AG20443 (cell line): Measurements from ENCODE around the gene HMCES.
A peak's percentile ranks its signal among the peaks of the same experiment; 100 is the strongest.

ENCODE experiments used
- DNase-seq: peaks from one replicate; pipeline ENCODE4 v3.0.0; 2012; ENCODE audit warnings: low spot score, mixed read lengths

HMCES gene

GRCh38 chr3:129304962-129305222 lies 26.2 kb downstream of the HMCES start:
- no peak for DNase-seq

DNA sequence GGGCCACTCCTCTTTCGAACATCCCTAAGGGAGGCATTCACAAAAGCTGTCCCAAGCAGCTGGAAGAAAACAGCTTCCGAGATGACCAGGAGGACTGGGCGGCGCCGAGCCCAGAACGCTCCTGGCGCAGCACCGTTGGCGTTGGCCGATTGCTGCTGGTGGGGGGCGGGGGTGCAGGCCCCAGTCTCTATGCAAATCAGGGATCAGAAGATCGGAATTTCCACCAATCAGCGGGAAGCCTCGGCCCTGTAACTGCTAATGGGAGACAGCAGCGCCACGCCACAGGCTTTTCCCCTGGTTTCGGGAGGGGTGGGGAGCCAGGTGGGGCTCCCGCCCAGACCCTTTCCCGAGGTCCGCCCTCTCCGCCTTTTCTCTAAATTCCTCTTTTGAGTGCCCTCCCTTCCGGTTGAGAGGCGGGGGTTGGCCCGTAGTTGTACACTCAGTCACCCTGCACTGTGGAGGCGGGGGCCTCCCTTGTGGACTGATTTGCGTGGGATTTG lies 27.0 kb downstream of the HMCES start:
- no peak for DNase-seq

- DNase-seq, result no peak
These were observed 30.0 kb downstream of the HMCES start for GRCh38 chr3:129308636-129309035.

DNA sequence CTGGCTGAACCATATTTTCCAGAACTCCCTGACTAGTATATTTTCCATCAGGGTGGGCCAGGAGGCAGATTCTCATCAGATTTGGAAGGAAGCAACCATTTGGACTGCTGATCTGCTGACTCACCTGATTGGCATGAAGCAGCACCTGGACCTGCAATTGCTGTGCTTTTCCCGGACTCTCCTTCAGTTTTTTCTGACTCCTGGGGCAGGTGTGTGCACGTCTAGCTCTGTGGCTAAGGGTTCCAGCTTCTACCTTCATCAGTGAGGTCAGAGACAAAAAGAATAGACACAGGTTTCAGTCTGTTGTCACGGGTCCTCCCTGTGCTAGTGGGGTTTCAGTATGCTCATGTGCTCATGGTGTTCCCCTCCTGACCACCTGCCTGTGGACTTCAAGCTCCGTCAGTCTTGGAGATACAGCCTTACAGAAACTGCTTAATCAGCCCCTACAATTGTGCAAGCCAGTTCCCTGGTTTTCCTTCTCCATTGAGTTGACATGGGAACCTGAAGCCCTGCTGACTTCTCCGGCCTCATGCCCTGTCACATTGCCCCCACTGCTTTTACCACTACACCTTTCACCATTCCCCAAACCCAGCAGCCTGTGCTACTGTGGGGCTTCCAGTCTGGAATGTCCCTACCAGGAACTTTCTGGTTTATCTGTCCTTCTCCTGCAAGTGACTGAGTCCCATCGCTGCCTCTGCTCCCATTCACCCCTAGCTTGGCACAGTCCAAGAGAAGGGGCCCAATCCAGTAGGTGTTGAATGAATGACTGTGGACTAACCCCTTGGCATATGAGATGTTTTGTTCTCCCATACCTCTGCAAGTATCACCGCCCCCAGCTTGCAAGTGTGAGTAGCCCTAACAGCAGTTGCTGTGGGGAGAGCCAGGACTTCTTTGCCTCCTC lies 31.7 kb downstream of the HMCES start:
- peak; percentile 1 for DNase-seq

- DNase-seq, result no peak
These were observed 32.6 kb downstream of the HMCES start for GRCh38 chr3:129311054-129311902.

DNA sequence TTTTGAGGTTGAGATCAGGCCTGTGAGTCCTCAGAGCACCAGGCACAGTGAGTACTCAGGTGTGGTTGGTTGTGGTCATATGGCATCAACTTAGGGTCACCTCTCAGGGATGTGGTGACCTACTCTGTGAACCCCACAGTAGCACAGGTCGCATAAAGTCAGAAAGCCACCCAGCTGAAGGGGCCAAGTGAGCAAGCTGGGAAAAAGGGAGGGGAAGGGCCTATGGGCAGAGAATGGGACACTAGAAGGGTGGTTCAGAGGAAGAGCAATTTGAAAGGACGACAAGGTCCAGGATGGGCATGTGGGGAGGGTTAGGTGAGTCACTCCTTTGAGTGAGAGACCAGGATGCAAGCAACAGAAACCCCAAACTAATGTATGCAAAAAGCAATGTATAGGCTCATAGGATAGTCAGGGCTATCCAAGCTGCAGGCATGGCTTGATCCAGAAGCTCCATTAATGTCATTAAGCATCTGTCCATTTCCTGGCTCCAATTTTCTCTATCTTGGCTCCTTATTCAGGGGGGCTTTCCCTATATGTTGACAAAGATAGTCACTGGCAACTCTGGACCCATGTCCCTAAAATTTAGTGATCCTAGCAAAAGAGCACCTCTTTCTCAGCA lies 33.5 kb downstream of the HMCES start:
- no peak for DNase-seq

DNA sequence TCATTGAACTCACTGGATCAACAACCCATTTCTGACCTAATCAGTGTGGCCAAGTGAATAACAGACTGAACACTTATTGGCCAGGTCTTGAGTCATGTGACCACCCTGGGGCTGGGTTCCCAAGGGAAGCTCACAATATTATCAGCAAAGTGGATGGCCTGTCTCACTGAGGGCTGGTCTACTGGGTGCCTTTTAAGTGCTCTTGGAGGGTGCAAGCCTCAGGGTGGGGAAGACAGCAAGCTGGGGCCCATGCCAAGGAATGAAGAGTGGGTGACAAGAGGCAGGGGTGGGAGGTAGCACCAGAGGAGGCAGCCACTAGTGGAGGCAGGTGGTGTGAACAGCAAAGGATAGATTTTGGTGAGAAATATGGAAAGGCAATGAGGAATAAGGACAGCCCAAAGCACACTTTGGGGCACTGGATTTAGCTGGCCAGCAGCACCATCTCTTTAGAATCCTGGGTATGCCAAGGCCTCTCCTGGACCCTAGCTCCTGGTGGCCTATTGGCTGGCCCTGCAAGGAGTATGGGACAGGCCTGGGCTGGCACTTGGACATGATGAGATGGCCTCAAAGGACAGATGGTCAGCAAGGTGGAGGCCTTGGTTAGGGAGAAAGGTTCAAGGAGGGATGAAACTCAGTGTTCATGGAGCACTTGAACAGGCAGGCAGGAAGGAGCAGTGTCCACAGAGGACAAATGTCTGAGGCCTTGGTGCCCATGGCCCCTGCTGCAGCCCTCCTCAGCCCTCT lies 34.2 kb downstream of the HMCES start:
- no peak for DNase-seq

DNA sequence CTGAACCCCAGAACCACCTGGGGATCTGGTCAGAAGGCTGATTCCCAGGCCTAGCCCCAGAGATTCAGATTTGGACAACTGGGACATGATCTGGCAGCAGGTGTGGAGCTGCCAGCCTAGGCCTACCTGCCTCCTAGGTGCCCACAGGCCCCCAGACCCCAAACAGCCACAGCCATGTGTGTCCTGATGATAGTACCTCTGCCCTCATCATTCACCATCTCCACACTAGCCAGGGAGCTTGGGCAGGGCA lies 34.7 kb downstream of the HMCES start:
- no peak for DNase-seq

DNA sequence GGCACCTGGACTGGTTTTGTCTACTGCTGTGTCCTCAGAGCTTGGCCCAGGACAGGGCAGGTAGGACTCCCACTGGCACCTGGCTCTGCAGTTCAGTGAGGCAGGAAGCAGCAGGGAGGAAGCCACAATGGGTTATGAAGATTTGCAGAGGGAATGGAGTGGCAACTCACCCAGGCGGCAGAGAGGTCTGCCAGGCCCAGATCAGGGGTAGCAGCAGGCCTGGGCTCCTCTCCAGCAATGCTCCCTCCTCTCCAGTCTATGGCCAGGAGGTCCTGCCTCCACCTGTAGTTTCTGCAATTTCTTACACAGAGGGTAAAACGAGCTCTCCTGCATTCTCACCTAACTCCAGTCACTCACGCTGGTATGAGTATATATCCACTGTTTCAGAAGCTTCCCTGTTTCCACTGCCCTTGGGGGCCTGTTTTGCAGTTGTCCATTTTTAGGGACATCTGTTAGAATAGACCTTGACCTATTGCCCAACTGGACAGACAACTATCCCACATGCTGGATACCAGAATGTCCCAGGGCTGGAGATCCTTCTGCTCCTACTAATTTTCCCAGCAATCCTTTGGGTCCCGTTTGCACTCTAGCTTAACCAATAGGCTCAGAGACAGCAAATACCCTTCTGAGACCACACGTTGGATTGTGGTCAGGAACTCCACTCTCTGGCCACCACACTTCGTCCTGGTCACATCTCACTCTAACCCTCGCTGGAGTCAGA lies 35.2 kb downstream of the HMCES start:
- DNase-seq, result peak; percentile 41

- peak; percentile 95 for DNase-seq
These were observed 35.9 kb downstream of the HMCES start for GRCh38 chr3:129314386-129315222.

GRCh38 chr3:129315223-129315997 lies 36.7 kb downstream of the HMCES start:
- peak; percentile 42 for DNase-seq

DNA sequence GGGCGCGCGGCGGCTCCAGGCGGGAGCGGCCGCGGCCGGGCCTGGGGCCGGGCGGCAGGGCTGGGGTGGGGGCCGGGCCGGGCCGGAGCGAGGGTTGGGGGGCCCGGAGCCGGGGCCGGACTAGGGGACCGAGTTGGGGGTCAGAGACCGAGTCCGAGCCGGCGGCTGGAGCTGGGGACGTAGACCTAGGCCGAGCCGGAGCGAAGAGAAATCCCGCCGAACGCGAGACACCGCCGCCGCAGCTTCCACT lies 37.3 kb downstream of the HMCES start:
- DNase-seq, result no peak

DNA sequence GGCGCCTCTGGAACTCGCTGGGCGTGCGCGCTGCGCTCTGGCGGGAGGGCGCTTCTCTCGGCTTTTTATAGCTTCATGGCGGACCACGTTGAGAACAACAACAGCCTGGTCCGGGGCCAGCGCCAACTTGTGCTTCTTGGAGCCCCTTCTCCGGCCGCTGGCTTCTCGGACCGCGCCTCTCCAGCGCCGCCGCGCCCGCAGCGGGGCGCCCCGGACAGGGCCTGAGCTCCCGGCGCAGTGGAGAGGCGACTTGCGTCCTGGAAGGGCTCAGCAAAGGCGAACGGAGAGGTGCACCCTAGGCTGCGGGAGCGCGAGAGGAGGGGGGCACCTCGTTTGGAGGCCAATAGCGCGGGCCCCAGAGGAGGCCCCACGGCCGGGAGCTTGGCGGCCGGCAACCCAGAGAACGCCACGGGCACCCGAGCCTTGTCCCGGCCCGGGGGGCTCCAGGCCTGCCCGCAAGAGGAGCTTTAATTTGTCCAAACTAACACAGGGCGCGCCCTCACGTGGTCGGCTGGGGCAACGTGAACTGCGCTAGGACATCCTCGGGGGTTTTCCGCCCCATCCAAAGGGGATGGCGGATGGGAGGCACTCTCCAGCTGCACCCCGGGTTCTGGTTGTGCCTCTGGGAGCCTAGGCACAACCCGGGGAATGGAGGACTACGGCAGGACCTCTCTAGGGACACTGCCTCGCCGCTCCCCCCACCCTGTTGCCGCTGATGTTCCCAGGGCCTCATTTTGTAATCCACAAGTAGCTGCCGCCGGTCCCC lies 37.8 kb downstream of the HMCES start:
- DNase-seq, result peak; percentile 91

- DNase-seq, result no peak
These were observed 38.5 kb downstream of the HMCES start for GRCh38 chr3:129317014-129317771.

DNA sequence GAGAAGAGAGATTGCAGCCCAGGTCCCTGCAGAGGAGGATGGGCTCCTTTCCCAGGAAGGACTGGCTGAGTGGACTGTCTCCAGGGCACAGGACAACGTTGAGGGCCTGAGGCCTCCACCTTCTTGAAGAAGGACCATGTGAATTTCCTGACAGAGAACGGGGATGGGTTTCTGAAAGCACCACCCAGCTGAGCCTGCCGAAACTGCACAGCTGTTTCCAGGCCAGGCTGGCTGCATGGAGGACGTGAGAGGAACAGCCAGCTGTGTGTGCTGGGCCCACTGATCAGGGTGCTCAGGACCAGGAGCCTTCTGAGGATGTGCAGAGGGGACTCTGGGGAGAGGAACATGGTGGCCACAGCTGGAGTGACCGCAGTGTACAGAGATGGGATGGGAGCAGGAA lies 39.2 kb downstream of the HMCES start:
- DNase-seq, result no peak

DNA sequence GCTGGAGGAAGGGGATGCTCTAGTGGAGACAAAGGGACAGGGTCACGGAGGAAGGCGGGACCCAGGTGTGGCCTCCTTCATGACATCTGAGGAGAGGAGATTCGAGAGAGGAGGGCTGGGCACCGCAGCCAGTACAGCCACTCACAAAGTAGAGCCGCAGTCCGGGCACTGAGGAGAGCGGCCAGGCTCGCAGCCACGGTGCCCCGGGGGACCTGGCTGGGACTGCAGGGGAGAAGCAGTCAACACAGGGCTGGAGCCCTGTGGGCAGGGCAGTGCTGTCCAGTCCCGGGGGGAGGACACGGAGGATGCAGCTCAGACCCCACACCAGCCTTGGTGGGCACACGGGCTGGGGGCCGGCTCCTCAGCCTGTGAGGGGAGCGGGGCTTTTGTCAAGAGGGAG lies 40.3 kb downstream of the HMCES start:
- no peak for DNase-seq

- no peak for DNase-seq
These were observed 41.6 kb downstream of the HMCES start for GRCh38 chr3:129320261-129320660.

GRCh38 chr3:129320825-129321487 lies 42.3 kb downstream of the HMCES start:
- DNase-seq, result no peak
